Lung microvascular endothelial cell (primary cell): Measurements from ENCODE around the gene IFI27L1. TPM values are rescaled to one million over a fixed set of nuclear protein-coding genes. Genes with fewer than 3 reads are reported as not detected.

ENCODE experiments used
- DNase-seq, 2 donors: peaks; one replicate each; pipeline versions ENCODE4 v3.0.0 to v3.0.0-alpha.2; 2010; ENCODE audit warnings: low read depth in 2 of 2
- total RNA-seq: library from RNA; depleted of rRNA; stranded (reverse); fragments of >200 nt; gene quantifications from 2 replicates; pipeline ENCODE4 v1.2.1, GENCODE V29; 2014

IFI27L1 gene
- total RNA-seq, 1 donor from 2014 or later, result 8.3 TPM

GRCh38 chr14:94113908-94114588 is 32.9 kb downstream of the IFI27L1 start:
- DNase-seq, result peak; percentile 49 to 54

GRCh38 chr14:94114589-94115057 is 33.5 kb downstream of the IFI27L1 start:
- peak in 1 of 2 donors; percentile 27 for DNase-seq

DNA sequence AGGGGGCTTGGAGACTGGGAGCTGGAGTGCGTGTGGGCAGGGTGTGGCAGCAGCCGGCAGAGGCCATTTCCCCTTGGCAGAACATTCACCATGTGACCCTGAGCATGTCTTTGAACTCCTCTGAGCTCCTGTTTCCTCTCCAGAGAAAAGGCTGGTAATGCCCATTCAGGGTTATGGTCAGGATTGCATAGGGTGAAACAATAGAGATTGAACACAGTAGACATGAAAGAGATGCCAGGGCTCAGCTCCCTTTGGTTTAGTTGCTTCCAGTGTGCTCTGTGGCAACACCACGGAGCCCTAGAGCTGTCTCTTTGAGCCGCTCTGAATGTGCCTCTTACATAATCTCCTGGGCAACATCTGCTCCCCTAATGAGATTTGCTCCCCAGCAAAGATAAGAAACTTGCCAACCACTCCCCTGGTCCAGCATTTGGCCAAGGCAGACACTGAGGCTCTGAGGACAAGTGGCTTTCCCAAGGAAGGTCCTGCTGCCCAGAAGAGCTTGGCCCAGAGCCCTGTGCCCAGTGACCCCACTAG is 34.0 kb downstream of the IFI27L1 start:
- DNase-seq, result peak; percentile 42 to 63

GRCh38 chr14:94115631-94116030 is 34.5 kb downstream of the IFI27L1 start:
- no peak for DNase-seq

DNA sequence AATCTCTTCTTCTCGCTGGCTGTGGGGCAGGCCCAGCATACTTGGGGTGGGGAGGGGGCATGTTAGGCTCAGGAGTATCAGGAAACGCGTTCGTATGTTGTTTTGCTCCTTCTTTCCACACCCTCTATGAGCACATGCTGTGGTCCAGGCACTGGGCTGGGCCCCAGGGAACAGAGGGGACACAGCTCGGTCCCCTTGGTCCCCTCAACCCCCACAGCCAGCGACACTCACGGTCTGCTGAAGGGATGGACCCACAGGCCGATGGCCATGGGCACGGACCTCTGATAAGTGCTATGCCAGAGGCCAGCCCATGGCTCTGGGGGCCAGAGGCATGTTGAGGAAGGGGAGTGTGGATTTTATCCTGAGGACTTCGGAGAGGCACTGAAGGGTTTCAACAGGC is 35.6 kb downstream of the IFI27L1 start:
- DNase-seq, result no peak

DNA sequence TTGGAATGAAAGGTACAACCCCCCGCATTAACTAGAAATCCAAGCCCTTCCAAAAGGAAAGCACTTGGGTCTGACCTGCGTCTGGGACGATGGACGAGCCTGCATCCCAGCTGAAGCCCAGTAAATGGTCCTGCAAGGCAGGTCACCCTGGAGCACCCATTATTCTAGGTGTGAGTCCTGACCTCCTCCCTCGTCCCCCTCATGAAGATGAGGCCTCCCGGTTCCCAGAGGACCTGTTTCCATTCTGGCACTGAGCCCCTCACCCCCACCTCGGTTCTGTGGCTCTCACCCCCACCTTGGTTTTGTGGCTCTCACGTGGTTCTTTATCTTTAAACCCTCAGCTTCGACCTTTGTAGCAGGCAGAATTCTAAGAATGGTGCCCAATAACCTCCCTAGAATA is 36.7 kb downstream of the IFI27L1 start:
- no peak for DNase-seq

- no peak for DNase-seq
Measured at GRCh38 chr14:94119071-94119470, 38.0 kb downstream of the IFI27L1 start.

GRCh38 chr14:94120667-94121340 is 39.7 kb downstream of the IFI27L1 start:
- DNase-seq, result peak; percentile 39 to 69

- DNase-seq, result no peak
Measured at GRCh38 chr14:94121485-94121884, 40.4 kb downstream of the IFI27L1 start.

DNA sequence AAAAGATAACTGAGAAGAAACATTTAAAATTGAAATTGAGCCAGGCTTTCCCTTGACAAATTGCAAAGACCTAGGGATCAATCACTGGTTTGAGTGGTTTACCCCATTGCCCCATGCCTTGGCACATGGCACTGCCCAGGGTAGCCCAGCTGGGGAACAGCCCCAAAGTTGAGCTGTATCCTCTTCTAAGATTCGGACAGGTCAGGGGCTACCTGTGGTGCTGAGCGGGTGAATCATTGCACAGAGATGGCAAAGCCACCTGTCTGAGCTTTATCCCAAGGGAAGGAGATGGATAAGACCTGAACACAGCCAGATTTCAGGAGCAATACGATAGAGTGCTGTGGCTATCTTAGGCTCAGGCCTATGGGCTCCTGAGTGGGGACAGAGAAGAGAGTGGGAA is 41.3 kb downstream of the IFI27L1 start:
- DNase-seq, result no peak

GRCh38 chr14:94123296-94123695 is 42.2 kb downstream of the IFI27L1 start:
- no peak for DNase-seq

DNA sequence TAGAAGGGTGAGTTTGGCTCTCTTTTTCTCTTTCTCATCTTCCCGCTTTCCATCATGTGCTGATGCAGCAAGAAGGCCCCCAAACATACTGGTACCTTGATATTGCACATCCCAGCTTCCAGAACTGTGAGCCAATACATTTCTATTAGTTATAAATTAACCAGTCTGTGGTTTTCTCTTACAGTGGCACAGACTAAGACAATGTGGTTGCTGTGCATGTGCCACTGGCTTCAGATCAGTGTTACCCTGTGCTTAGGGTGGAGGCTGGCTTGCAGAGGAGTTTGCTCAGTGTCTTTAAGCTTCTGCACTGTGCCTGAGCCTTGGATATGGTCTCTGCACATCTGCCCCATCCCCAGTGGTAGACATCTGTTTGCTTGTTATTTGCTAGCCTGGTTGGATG is 42.8 kb downstream of the IFI27L1 start:
- DNase-seq, result no peak

- DNase-seq, result no peak
Measured at GRCh38 chr14:94124582-94125377, 43.7 kb downstream of the IFI27L1 start.

DNA sequence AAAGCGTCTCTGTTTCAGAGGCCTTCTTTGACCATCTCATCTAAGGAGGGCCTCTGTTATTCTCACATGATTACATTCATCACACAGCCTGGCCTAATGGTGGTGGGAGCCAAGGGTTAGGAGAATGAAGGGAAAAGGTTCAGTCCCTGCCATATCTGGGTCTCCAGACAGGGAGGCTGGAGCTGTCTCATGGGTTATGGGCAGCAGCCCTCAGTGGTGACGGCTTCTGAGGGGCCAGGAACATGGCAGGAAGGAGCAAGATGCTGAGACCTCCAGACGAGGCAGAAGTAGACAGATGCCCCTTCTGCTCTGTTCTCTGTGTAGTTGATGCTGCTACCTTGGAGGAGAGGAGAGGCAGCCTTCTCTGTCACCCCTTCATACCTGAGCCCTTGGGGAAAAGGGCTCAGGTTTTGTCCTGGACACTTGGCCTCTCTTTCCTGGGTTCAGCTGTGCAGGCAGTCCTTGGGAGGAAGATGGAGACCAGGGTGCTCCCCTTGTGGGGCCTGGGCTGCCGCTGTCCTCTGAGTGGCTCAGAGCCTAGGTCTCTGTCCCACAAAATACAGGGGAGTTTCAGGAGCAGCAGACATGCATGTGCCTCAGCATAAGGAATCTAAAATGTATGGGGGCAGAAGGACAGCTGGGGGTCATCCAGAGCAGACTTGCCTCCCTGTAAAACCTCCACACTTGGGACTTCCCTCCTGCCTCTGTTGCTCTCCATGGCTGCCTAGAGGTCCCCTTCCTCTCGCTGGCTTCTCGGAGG is 44.7 kb downstream of the IFI27L1 start:
- no peak for DNase-seq

DNA sequence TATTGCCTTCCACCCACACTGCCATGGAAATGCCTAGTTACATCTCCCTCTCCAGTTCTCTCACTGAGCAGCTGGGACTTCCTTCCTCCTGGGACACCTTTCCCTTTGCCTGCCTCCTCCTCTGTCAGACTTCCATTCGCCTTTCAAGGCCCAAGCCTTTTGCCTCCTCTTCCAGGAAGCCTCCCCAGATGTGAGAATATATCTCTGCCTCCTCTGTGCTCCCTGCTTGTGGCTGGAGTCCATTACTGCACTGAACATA is 45.2 kb downstream of the IFI27L1 start:
- no peak for DNase-seq

DNA sequence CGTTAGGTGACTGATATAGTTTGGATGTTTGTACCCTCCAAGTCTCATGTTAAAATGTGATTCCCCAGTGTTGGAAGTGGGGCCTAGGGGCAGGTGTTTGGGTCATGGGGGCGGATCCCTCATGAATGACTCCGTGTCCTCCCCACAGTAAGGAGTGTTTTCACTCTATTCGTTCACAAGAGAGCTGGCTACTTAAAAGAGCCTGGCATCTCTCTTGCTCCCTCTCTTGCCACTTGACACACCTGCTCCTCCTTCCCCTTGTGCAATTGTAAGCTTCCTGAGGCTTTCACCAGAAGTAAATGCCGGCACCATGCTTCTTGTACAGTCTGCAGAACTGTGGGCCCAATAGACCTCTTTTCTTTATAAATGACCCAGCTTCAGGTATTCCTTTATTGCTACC is 45.7 kb downstream of the IFI27L1 start:
- DNase-seq, result no peak

DNA sequence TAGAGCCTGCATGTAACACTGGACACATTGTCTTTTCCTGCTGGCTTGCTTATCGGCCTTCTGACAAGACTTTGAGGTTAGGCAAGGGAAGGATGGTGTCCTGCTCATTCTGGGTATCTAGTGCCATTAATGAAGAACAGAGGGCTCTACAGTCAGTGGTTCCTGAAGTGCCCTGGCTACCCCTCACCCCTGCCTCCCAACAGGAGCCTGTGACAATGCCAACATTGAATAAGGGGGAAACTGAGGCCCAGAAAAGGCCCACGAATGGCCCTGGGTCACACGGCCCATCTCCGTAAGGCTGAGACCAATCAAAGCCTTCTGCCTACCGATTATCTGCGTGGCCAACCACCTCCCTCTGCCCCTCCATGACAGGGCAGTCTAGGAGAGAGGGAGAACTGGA is 46.2 kb downstream of the IFI27L1 start:
- no peak for DNase-seq

DNA sequence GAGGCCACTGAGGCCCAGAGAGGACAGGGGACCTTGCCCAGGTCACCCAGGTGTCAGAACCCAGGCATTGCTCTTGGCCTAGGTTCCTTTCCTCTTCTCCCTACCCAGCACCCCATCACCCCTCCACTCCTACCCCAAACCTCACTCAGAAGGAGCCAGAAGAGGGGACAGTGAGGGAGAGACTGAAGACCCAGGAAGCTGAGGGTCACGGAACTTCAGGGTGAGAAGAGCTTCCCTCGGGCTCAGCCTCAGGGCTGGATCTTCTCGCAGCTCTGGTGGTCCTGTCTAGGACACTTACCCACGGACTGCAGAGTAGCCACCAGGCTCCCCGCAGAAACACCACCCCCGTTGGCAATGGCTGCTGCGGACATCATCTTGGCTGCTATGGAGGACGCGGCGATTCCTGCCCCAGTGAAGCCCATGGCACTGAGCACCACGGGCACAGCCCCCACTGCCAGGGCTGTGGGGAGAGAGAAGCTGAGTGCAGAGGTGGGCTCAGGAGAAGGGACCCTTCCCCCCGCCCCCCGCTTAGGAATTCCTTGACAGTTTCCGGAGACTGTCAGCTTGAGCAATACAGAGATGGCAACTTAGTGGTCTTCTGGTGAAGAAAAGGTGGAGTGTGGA is 47.2 kb downstream of the IFI27L1 start:
- no peak for DNase-seq

- peak in 1 of 2 donors; percentile 72 for DNase-seq
Measured at GRCh38 chr14:94129111-94129757, 48.1 kb downstream of the IFI27L1 start, which contains the start of gene IFI27L2. TSS of gene IFI27L2 (minus strand) at chr14:94129604. CDS start at chr14:94129564, 40 bp downstream.

DNA sequence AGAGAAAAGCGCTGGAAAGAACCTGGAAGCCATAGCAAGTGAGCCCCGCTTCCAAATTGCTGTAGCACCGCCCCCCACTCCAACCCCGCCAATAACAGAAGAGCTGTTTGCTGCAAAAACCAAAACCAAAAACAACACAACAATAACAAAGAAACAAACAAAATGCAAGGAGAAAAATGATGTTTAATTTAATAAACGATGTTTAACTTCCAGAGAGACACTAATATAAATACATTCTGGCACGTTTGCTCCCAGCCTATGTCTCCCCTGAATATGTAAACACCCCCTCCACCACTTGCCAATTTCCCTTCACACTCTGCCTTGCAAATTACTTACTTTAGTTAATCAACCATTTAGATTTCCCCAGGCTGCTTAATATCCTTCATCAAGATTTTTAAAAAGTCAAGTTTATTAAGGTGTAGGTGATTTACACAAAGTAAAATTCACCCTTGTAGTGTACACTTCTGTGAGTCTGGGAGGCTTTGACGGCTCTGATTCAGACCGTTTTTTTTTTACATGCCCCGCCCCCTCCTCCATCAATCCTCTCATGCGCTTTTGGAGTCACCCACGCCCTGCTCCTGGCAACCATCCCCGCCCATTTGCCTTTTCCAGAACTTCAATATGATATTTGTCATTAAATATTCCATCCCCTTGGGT is 48.8 kb downstream of the IFI27L1 start:
- DNase-seq, result peak in 1 of 2 donors; percentile 57
